Effector memory CD4-positive, alpha-beta T cell (primary cell): ENCODE results near the gene CD68.

ENCODE experiments used
- DNase-seq, 3 donors: peaks; one replicate each; pipeline ENCODE4 v3.0.0-alpha.2; 2020
- H3K27ac ChIP-seq: 2 replicates; pipeline ENCODE4 v1.7.0; 2013; ENCODE audit warnings: mild to moderate bottlenecking, low read length, moderate library complexity; ENCODE audit not compliant: insufficient read depth, poor library complexity, severe bottlenecking
- H3K27me3 ChIP-seq: replicated peaks from 2 replicates; pipeline ENCODE4 v1.7.0; 2013; ENCODE audit warnings: mild to moderate bottlenecking, low read length; ENCODE audit not compliant: insufficient read depth, control insufficient read depth, poor library complexity, severe bottlenecking
- H3K36me3 ChIP-seq: 2 replicates; pipeline ENCODE4 v1.7.0; 2013; ENCODE audit warnings: mild to moderate bottlenecking, low read length, moderate library complexity; ENCODE audit not compliant: control insufficient read depth, insufficient read depth
- H3K4me1 ChIP-seq: 2 replicates; pipeline ENCODE4 v1.7.0; 2013; ENCODE audit warnings: low read length, mild to moderate bottlenecking; ENCODE audit not compliant: control insufficient read depth, insufficient read depth, poor library complexity, severe bottlenecking
- H3K4me3 ChIP-seq: 2 replicates; pipeline ENCODE4 v1.7.0; 2013; ENCODE audit warnings: low read length, low read depth, mild to moderate bottlenecking; ENCODE audit not compliant: insufficient read depth, poor library complexity, severe bottlenecking
- H3K9me3 ChIP-seq: 2 replicates; pipeline ENCODE4 v1.7.0; 2013; ENCODE audit warnings: mild to moderate bottlenecking, low read length, moderate library complexity; ENCODE audit not compliant: control insufficient read depth
- total RNA-seq, 3 donors: gene quantifications; one replicate each; lab custom pipeline; 2026; lab: John Stamatoyannopoulos, UW

The CD68 gene
- 0 to 0.17 (median 0.17) reads per million in 3 donors for total RNA-seq

GRCh38 chr17:7579001-7579833 lies at the start of gene CD68:
Gene CD68, plus strand, starts transcription at chr17:7579638. Its CDS starts 40 bp downstream, at chr17:7579678.
- Histone ChIP-seq H3K27me3 (no peaks in the 10 kb centered on the region), H3K4me3 (no peak within 1 kb of the TSS), H3K9me3 (no peaks in the 10 kb centered on the region), H3K36me3 (peaks cover 46% of the 10 kb centered on the region), H3K4me1 (peaks cover 27% of the 10 kb centered on the region), H3K27ac (peak within 1 kb of the TSS; percentile 43)
- peak; percentile 16 to 25 (median 19) for DNase-seq

GRCh38 chr17:7530023-7530900 lies 49.2 kb upstream of the CD68 start:
- Histone ChIP-seq H3K36me3 (no peaks in the 10 kb centered on the region), H3K27me3 (no peaks in the 10 kb centered on the region), H3K4me3 (no peak overlapping the region), H3K4me1 (no peaks in the 10 kb centered on the region), H3K27ac (no peak overlapping the region), H3K9me3 (no peaks in the 10 kb centered on the region)
- DNase-seq: no peak

GRCh38 chr17:7538050-7538449 lies 41.4 kb upstream of the CD68 start:
- H3K36me3 ChIP-seq: no peaks in the 10 kb centered on the region
- no peak overlapping the region for H3K27ac ChIP-seq
- H3K27me3 ChIP-seq: no peaks in the 10 kb centered on the region
- H3K4me1 ChIP-seq: no peaks in the 10 kb centered on the region
- no peak overlapping the region for H3K4me3 ChIP-seq
- DNase-seq: no peak
- no peaks in the 10 kb centered on the region for H3K9me3 ChIP-seq

GRCh38 chr17:7538891-7539545 lies 40.4 kb upstream of the CD68 start:
- H3K9me3 ChIP-seq: no peaks in the 10 kb centered on the region
- H3K27ac ChIP-seq: no peak overlapping the region
- no peaks in the 10 kb centered on the region for H3K27me3 ChIP-seq
- H3K4me1 ChIP-seq: no peaks in the 10 kb centered on the region
- no peak for DNase-seq
- no peaks in the 10 kb centered on the region for H3K36me3 ChIP-seq
- H3K4me3 ChIP-seq: no peak overlapping the region

- no peak for DNase-seq
These were observed 38.3 kb upstream of the CD68 start for GRCh38 chr17:7541074-7541621.

GRCh38 chr17:7544911-7545310 lies 34.5 kb upstream of the CD68 start:
- no peaks in the 10 kb centered on the region for H3K36me3 ChIP-seq
- H3K27me3 ChIP-seq: no peaks in the 10 kb centered on the region
- no peak for DNase-seq
- peaks cover 16% of the 10 kb centered on the region for H3K4me1 ChIP-seq
- H3K27ac ChIP-seq: no peak overlapping the region
- H3K4me3 ChIP-seq: no peak overlapping the region
- no peaks in the 10 kb centered on the region for H3K9me3 ChIP-seq

More at GRCh38 chr17:7541074-7541621, 38.3 kb upstream of the CD68 start:
- Histone ChIP-seq H3K9me3 (no peaks in the 10 kb centered on the region), H3K4me3 (no peak overlapping the region), H3K27me3 (no peaks in the 10 kb centered on the region), H3K27ac (no peak overlapping the region), H3K4me1 (no peaks in the 10 kb centered on the region), H3K36me3 (no peaks in the 10 kb centered on the region)

GRCh38 chr17:7548585-7549400 lies 30.6 kb upstream of the CD68 start, which contains the start of gene TNFSF12:
Gene TNFSF12, plus strand, starts transcription at chr17:7549058. Its CDS starts 96 bp downstream, at chr17:7549154.
- peak within 1 kb of the TSS; percentile 80 for H3K4me3 ChIP-seq
- H3K27me3 ChIP-seq: no peaks in the 10 kb centered on the region
- H3K4me1 ChIP-seq: peaks cover 45% of the 10 kb centered on the region
- peak within 1 kb of the TSS; percentile 78 for H3K27ac ChIP-seq
- H3K36me3 ChIP-seq: no peaks in the 10 kb centered on the region
- peak; percentile 33 to 43 (median 33) for DNase-seq
- H3K9me3 ChIP-seq: no peaks in the 10 kb centered on the region

- Histone ChIP-seq H3K27me3 (no peaks in the 10 kb centered on the region), H3K9me3 (no peaks in the 10 kb centered on the region), H3K4me3 (peak overlapping the region; percentile 80), H3K27ac (peak overlapping the region; percentile 78), H3K36me3 (no peaks in the 10 kb centered on the region), H3K4me1 (peaks cover 50% of the 10 kb centered on the region)
- peak in 1 of 3 donors; percentile 16 for DNase-seq
These were observed 29.9 kb upstream of the CD68 start for GRCh38 chr17:7549401-7550055.
